Measurements from ENCODE around the gene ARHGAP24. TPM values are rescaled to one million over a fixed set of nuclear protein-coding genes. Genes with fewer than 3 reads are reported as not detected.

ARHGAP24 gene
- total and polyA plus RNA-seq, 10 of the 15 experiments (the other 5 are each of a cell fraction or from before 2014, with no cell fraction given) = 0.10 to 4.2 (median 0.52) TPM

DNA sequence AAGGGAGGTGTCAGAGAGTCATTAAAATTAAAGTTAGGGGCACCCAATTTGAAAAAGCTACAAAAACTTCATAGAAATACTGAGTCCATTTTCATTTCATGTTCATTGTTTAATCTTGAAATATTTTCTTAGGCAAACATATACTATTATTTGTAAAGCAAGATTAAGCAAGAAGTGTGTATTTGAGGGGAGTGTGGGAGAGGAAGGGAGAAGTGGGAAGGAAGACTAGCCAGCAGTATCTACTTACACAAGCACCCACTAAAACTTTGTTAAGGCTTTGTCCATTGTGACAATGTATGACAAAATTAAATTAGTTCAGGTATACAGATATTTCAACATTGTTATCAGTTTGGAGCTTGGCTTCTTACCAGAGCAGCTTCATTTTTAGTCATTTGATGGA lies 222.9 kb downstream of the ARHGAP24 start (continued):
- TF ChIP-seq TCF3 (IDR thresholded peaks at IDR 0.05; ENCODE audit: borderline replicate concordance, insufficient read depth, low read depth, low read length) = no peak
- no peak for TF ChIP-seq SIX5 (IDR thresholded peaks at IDR 0.05; ENCODE audit: low read depth, low read length, severe bottlenecking)
- TF ChIP-seq SPI1 (IDR thresholded peaks at IDR 0.05; ENCODE audit: borderline replicate concordance, insufficient read depth, low read depth, low read length) = no peak
- no peak for TF ChIP-seq TARDBP (IDR thresholded peaks at IDR 0.05; ENCODE audit: borderline replicate concordance)
- TF ChIP-seq FOS (IDR thresholded peaks at IDR 0.05; ENCODE audit: borderline replicate concordance, extremely low read depth, insufficient read length) = no peak
- TF ChIP-seq POLR2AphosphoS5 (IDR thresholded peaks at IDR 0.05; ENCODE audit: low read length) = no peak
- no peak for TF ChIP-seq GATAD2B (conservative IDR thresholded peaks at IDR 0.05; ENCODE audit: low read depth)
- no peak for TF ChIP-seq SMAD5 (IDR thresholded peaks at IDR 0.05; ENCODE audit: low read depth)
- TF ChIP-seq EZH2 (IDR thresholded peaks at IDR 0.05; ENCODE audit: borderline replicate concordance, control insufficient read depth, low read depth, low read length) = no peak

- Histone ChIP-seq H3K79me2 (ENCODE audit: control insufficient read depth, insufficient read depth, low read length) (no peaks in the 10 kb centered on the region), H3K27ac (ENCODE audit: control insufficient read depth, insufficient read depth) (no peak overlapping the region)
- no peak for TF ChIP-seq MTA3 (IDR thresholded peaks at IDR 0.05; ENCODE audit: borderline replicate concordance, low read length)
- no peak for TF ChIP-seq RELA (IDR thresholded peaks at IDR 0.05; ENCODE audit: borderline replicate concordance, partially characterized antibody)
- peak; percentile 60 for TF ChIP-seq RUNX3 (IDR thresholded peaks at IDR 0.05; ENCODE audit: low read length)
Measured at GRCh38 chr4:85700362-85700761, 225.4 kb downstream of the ARHGAP24 start.

More at GRCh38 chr4:85700362-85700761, 225.4 kb downstream of the ARHGAP24 start:
- no TSS peak for BruUV-seq (replicated peaks)
- in situ Hi-C loops (cut with MboI) = no loop called here
- Histone ChIP-seq H3K36me3 (ENCODE audit: control insufficient read depth in 2 of 2, insufficient read depth in 2 of 2, low read length in 1 of 2) (no peaks in the 10 kb centered on the region), H4K20me1 (ENCODE audit: control insufficient read depth, insufficient read depth) (no peaks in the 10 kb centered on the region), H3K4me3 (no peak overlapping the region), H3K4me2 (ENCODE audit: control insufficient read depth, insufficient read depth) (no peak overlapping the region), H3K4me1 (ENCODE audit: control insufficient read depth, insufficient read depth, low read length) (peaks cover 23% of the 10 kb centered on the region; the same call in 1 of the 2 replicates), H3K27me3 (replicated peaks in 1 of 2; ENCODE audit: control insufficient read depth in 2 of 2, insufficient read depth in 2 of 2, low read length in 1 of 2) (no peaks in the 10 kb centered on the region), H3K9me3 (replicated peaks; ENCODE audit: control insufficient read depth, insufficient read depth, low read length) (no peaks in the 10 kb centered on the region; the same call in 1 of the 3 replicates), H3K9ac (ENCODE audit: control insufficient read depth, insufficient read depth, low read length) (no peak overlapping the region), H2AFZ (ENCODE audit: control insufficient read depth, low read depth, low read length) (no peak overlapping the region)
- no peak for ATAC-seq
- no peak for FAIRE-seq
- ChIA-PET RAD21 (ENCODE audit: unreplicated experiment) (no interaction called here), POLR2A (interaction anchor here (0.6 to 0.7 kb wide), 2 partner anchors 23 to 750 kb away, joined by 3 to 4 read pairs; no protein-coding TSS in a partner anchor), CTCF (interaction anchor here (1.7 kb wide), 1 partner anchor 47 kb away, joined by 5 read pairs; no protein-coding TSS in a partner anchor), SMC1A (ENCODE audit: uncharacterized antibody, unreplicated experiment) (interaction anchor here (0.8 to 2.3 kb wide), 4 partner anchors 11 to 97 kb away, joined by 3 to 6 read pairs (median 4); no protein-coding TSS in a partner anchor)
- intact Hi-C loops (cut with micrococcal nuclease; ENCODE audit: unreplicated experiment) = no loop called here
- no peak for DNase-seq (ENCODE audit: low read depth, low spot score)
- WGBS (ENCODE audit: insufficient coverage, insufficient replicate concordance, low lambda C conversion rate, missing lambda C conversion rate) = 65% methylated on average over 3 of the region's 3 CpGs
